Measurements from ENCODE around the gene APC.
A peak's percentile ranks its signal among the peaks of the same experiment; 100 is the strongest.

- TF ChIP-seq GLIS2 (tag by site-specific recombination; IDR thresholded peaks at IDR 0.05) = no peak
- TF ChIP-seq ZNF266 (tag by site-specific recombination; IDR thresholded peaks at IDR 0.05; ENCODE audit: low read depth) = no peak
- TF ChIP-seq PRDM10 (tag by site-specific recombination; IDR thresholded peaks at IDR 0.05) = no peak
- no peak for TF ChIP-seq ZSCAN30 (tag by site-specific recombination; IDR thresholded peaks at IDR 0.05)
- no peak for TF ChIP-seq ZNF416 (tag by site-specific recombination; IDR thresholded peaks at IDR 0.05)
- TF ChIP-seq CTCF (tag by site-specific recombination; IDR thresholded peaks at IDR 0.05) = peak; percentile 66
Observed at GRCh38 chr5:112757468-112758208, 20.0 kb downstream of the APC start.
